Stimulated activated memory B cell treated with anti-CD40 and anti-IgM and Interleukin-4, amounts not matched to agents 10 μg/mL and 1 μg/mL and 100 μg/mL, for 72 hours (primary cell): Measurements from ENCODE around the gene MUC4.
"Not testable (repeated sequence)": the region's sequence is repeated elsewhere in the genome, so short reads cannot be mapped to it uniquely, and the experiment has no call there.

ENCODE experiments used
- ATAC-seq: fragments of 150-1000 bp; cut with Tn5 transposase; 2 replicates; pipeline ENCODE4 v1.10.0; 2021
- H3K27ac Mint-ChIP-seq: one replicate; pipeline ENCODE4 v1.8.0; 2022; ENCODE audit warnings: mild to moderate bottlenecking, mixed read lengths
- H3K27me3 Mint-ChIP-seq: one replicate; pipeline ENCODE4 v1.8.0; 2022; ENCODE audit warnings: mixed read lengths
- H3K36me3 Mint-ChIP-seq: one replicate; pipeline ENCODE4 v1.8.0; 2022; ENCODE audit warnings: mixed read lengths
- H3K4me1 Mint-ChIP-seq: one replicate; pipeline ENCODE4 v1.8.0; 2022; ENCODE audit warnings: mixed read lengths
- H3K4me3 Mint-ChIP-seq: one replicate; pipeline ENCODE4 v1.8.0; 2022; ENCODE audit warnings: mild to moderate bottlenecking, moderate library complexity, mixed read lengths
- H3K9me3 Mint-ChIP-seq: one replicate; pipeline ENCODE4 v1.8.0; 2022; ENCODE audit warnings: mixed read lengths

MUC4 gene

GRCh38 chr3:195755391-195755790 lies 56.3 kb downstream of the MUC4 start:
- Mint-ChIP-seq H3K36me3 (no peaks in the 10 kb centered on the region), H3K9me3 (no peaks in the 10 kb centered on the region), H3K4me3 (no peak overlapping the region), H3K4me1 (no peaks in the 10 kb centered on the region), H3K27me3 (peaks cover 74% of the 10 kb centered on the region), H3K27ac (no peak overlapping the region)
- ATAC-seq, result no peak

- H3K27me3 Mint-ChIP-seq, result peaks cover 74% of the 10 kb centered on the region
- H3K9me3 Mint-ChIP-seq, result no peaks in the 10 kb centered on the region
- H3K36me3 Mint-ChIP-seq, result no peaks in the 10 kb centered on the region
- H3K27ac Mint-ChIP-seq, result no peak overlapping the region
- H3K4me3 Mint-ChIP-seq, result no peak overlapping the region
- no peaks in the 10 kb centered on the region for H3K4me1 Mint-ChIP-seq
- no peak for ATAC-seq
These were observed 56.8 kb downstream of the MUC4 start for GRCh38 chr3:195754906-195755305.

- no peaks in the 10 kb centered on the region for H3K9me3 Mint-ChIP-seq
- no peak overlapping the region for H3K4me3 Mint-ChIP-seq
- no peak for ATAC-seq
- no peaks in the 10 kb centered on the region for H3K36me3 Mint-ChIP-seq
- H3K27ac Mint-ChIP-seq, result no peak overlapping the region
- H3K27me3 Mint-ChIP-seq, result peaks cover 68% of the 10 kb centered on the region
- no peaks in the 10 kb centered on the region for H3K4me1 Mint-ChIP-seq
These were observed 57.6 kb downstream of the MUC4 start for GRCh38 chr3:195754141-195754540.

- no peak for ATAC-seq
- H3K9me3 Mint-ChIP-seq, result no peaks in the 10 kb centered on the region
These were observed 58.1 kb downstream of the MUC4 start for GRCh38 chr3:195753581-195753980.

GRCh38 chr3:195752546-195753331 lies 59.0 kb downstream of the MUC4 start:
- peaks cover 6% of the 10 kb centered on the region for H3K4me1 Mint-ChIP-seq
- H3K27me3 Mint-ChIP-seq, result peaks cover 66% of the 10 kb centered on the region
- H3K4me3 Mint-ChIP-seq, result no peak overlapping the region
- no peak for ATAC-seq
- H3K36me3 Mint-ChIP-seq, result no peaks in the 10 kb centered on the region
- H3K9me3 Mint-ChIP-seq, result no peaks in the 10 kb centered on the region
- no peak overlapping the region for H3K27ac Mint-ChIP-seq

More at GRCh38 chr3:195753581-195753980, 58.1 kb downstream of the MUC4 start:
- no peaks in the 10 kb centered on the region for H3K36me3 Mint-ChIP-seq
- H3K4me3 Mint-ChIP-seq, result no peak overlapping the region
- no peak overlapping the region for H3K27ac Mint-ChIP-seq
- peaks cover 68% of the 10 kb centered on the region for H3K27me3 Mint-ChIP-seq
- H3K4me1 Mint-ChIP-seq, result peaks cover 4% of the 10 kb centered on the region

- Mint-ChIP-seq H3K36me3 (no peaks in the 10 kb centered on the region), H3K4me1 (peaks cover 6% of the 10 kb centered on the region), H3K27ac (no peak overlapping the region), H3K27me3 (peaks cover 64% of the 10 kb centered on the region), H3K9me3 (no peaks in the 10 kb centered on the region), H3K4me3 (no peak overlapping the region)
- no peak for ATAC-seq
These were observed 59.7 kb downstream of the MUC4 start for GRCh38 chr3:195752066-195752465.

GRCh38 chr3:195751560-195751959 lies 60.2 kb downstream of the MUC4 start:
- no peak for ATAC-seq
- no peak overlapping the region for H3K27ac Mint-ChIP-seq
- H3K9me3 Mint-ChIP-seq, result no peaks in the 10 kb centered on the region
- peaks cover 64% of the 10 kb centered on the region for H3K27me3 Mint-ChIP-seq
- no peak overlapping the region for H3K4me3 Mint-ChIP-seq
- H3K36me3 Mint-ChIP-seq, result no peaks in the 10 kb centered on the region
- H3K4me1 Mint-ChIP-seq, result peaks cover 6% of the 10 kb centered on the region

GRCh38 chr3:195750797-195751520 lies 60.8 kb downstream of the MUC4 start:
- ATAC-seq, result no peak
- Mint-ChIP-seq H3K27ac (no peak overlapping the region), H3K9me3 (no peaks in the 10 kb centered on the region), H3K27me3 (peaks cover 58% of the 10 kb centered on the region), H3K4me1 (peaks cover 6% of the 10 kb centered on the region), H3K4me3 (no peak overlapping the region), H3K36me3 (no peaks in the 10 kb centered on the region)

- not testable (repeated sequence) for H3K36me3 Mint-ChIP-seq, H3K4me3 Mint-ChIP-seq, H3K27ac Mint-ChIP-seq
These were observed 62.6 kb downstream of the MUC4 start for GRCh38 chr3:195749101-195749500.

GRCh38 chr3:195748661-195749060 lies 63.1 kb downstream of the MUC4 start:
- Mint-ChIP-seq H3K9me3 (no peaks in the 10 kb centered on the region), H3K36me3 (no peaks in the 10 kb centered on the region), H3K27ac (no peak overlapping the region), H3K4me1 (peaks cover 6% of the 10 kb centered on the region), H3K4me3 (no peak overlapping the region), H3K27me3 (peaks cover 35% of the 10 kb centered on the region)
- no peak for ATAC-seq

More at GRCh38 chr3:195749101-195749500, 62.6 kb downstream of the MUC4 start:
- H3K9me3 Mint-ChIP-seq, H3K4me1 Mint-ChIP-seq, ATAC-seq: not testable (repeated sequence)
- peaks cover 39% of the 10 kb centered on the region for H3K27me3 Mint-ChIP-seq

GRCh38 chr3:195746751-195747150 lies 65.0 kb downstream of the MUC4 start:
- Mint-ChIP-seq H3K4me3 (no peak overlapping the region), H3K9me3 (no peaks in the 10 kb centered on the region), H3K4me1 (peaks cover 6% of the 10 kb centered on the region), H3K27ac (no peak overlapping the region), H3K27me3 (peaks cover 27% of the 10 kb centered on the region), H3K36me3 (no peaks in the 10 kb centered on the region)
- ATAC-seq, result no peak

- H3K27ac Mint-ChIP-seq, result no peak overlapping the region
- no peak overlapping the region for H3K4me3 Mint-ChIP-seq
- H3K4me1 Mint-ChIP-seq, result peaks cover 6% of the 10 kb centered on the region
- no peaks in the 10 kb centered on the region for H3K9me3 Mint-ChIP-seq
- H3K27me3 Mint-ChIP-seq, result peaks cover 27% of the 10 kb centered on the region
- H3K36me3 Mint-ChIP-seq, result no peaks in the 10 kb centered on the region
- ATAC-seq, result no peak
These were observed 65.4 kb downstream of the MUC4 start for GRCh38 chr3:195746346-195746745.

- Mint-ChIP-seq H3K4me3 (no peak overlapping the region), H3K36me3 (no peaks in the 10 kb centered on the region), H3K27ac (no peak overlapping the region), H3K9me3 (no peaks in the 10 kb centered on the region), H3K4me1 (peaks cover 6% of the 10 kb centered on the region), H3K27me3 (peaks cover 20% of the 10 kb centered on the region)
- no peak for ATAC-seq
These were observed 67.3 kb downstream of the MUC4 start for GRCh38 chr3:195744437-195744836.

- Mint-ChIP-seq H3K4me1 (no peaks in the 10 kb centered on the region), H3K4me3 (no peak overlapping the region), H3K27me3 (no peaks in the 10 kb centered on the region), H3K36me3 (peaks cover 17% of the 10 kb centered on the region), H3K9me3 (no peaks in the 10 kb centered on the region), H3K27ac (no peak overlapping the region)
- ATAC-seq, result no peak
These were observed 72.1 kb downstream of the MUC4 start for GRCh38 chr3:195739561-195740111.

- H3K4me3 Mint-ChIP-seq, result no peak overlapping the region
- H3K27ac Mint-ChIP-seq, result no peak overlapping the region
- H3K36me3 Mint-ChIP-seq, result peaks cover 17% of the 10 kb centered on the region
- no peaks in the 10 kb centered on the region for H3K27me3 Mint-ChIP-seq
- ATAC-seq, result no peak
- H3K9me3 Mint-ChIP-seq, result no peaks in the 10 kb centered on the region
- no peaks in the 10 kb centered on the region for H3K4me1 Mint-ChIP-seq
These were observed 73.3 kb downstream of the MUC4 start for GRCh38 chr3:195738274-195739044.
